PC-9 (cell line): ENCODE results near the gene NDUFAF8.

Experiments used
- EZH2 ChIP-seq: fragments of 200-600 bp; sonication (generic); IDR thresholded peaks from 2 replicates; pipeline ENCODE4 v1.8.0; 2017; ENCODE audit warnings: antibody characterized with exemption, low read depth
- TF ChIP-seq, protein P1 (sequence below): fragments of 200-600 bp; sonication (generic); conservative IDR thresholded peaks from 2 replicates; pipeline ENCODE4 v1.6.1; 2017; ENCODE audit warnings: mixed run types, antibody characterized with exemption, mild to moderate bottlenecking, moderate library complexity

DNA sequence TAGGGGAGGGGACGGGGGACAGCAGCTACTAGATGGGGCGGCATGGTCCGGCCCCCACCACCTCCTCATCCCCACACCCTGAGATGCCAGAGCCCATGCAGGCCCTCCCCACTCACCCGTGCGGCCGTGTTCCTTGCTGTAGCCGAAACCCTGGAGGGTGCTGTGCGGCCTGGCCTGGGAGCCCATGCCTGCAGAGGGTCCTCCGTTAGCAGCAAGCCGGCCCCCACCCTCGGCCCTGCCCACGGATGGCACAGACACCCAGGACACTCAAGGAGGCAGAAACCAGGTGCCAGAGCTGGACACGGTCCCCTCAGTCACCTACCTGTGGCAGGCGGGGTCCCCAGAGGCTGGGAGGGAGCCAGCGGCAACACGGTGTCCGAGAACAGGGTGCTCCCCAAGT lies 5.8 kb upstream of the NDUFAF8 start:
- TF ChIP-seq EZH2: no peak
- TF ChIP-seq, protein P1, sequence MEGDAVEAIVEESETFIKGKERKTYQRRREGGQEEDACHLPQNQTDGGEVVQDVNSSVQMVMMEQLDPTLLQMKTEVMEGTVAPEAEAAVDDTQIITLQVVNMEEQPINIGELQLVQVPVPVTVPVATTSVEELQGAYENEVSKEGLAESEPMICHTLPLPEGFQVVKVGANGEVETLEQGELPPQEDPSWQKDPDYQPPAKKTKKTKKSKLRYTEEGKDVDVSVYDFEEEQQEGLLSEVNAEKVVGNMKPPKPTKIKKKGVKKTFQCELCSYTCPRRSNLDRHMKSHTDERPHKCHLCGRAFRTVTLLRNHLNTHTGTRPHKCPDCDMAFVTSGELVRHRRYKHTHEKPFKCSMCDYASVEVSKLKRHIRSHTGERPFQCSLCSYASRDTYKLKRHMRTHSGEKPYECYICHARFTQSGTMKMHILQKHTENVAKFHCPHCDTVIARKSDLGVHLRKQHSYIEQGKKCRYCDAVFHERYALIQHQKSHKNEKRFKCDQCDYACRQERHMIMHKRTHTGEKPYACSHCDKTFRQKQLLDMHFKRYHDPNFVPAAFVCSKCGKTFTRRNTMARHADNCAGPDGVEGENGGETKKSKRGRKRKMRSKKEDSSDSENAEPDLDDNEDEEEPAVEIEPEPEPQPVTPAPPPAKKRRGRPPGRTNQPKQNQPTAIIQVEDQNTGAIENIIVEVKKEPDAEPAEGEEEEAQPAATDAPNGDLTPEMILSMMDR: no peak
